Measurements from ENCODE around the gene IGF1.

The IGF1 gene

GRCh38 chr12:102426599-102427542 lies 53.5 kb downstream of the IGF1 start:
- no peak for DNase-seq (ENCODE audit: low spot score)

- DNase-seq (ENCODE audit: low spot score): no peak
Observed at GRCh38 chr12:102425109-102426039, 55.0 kb downstream of the IGF1 start.

DNA sequence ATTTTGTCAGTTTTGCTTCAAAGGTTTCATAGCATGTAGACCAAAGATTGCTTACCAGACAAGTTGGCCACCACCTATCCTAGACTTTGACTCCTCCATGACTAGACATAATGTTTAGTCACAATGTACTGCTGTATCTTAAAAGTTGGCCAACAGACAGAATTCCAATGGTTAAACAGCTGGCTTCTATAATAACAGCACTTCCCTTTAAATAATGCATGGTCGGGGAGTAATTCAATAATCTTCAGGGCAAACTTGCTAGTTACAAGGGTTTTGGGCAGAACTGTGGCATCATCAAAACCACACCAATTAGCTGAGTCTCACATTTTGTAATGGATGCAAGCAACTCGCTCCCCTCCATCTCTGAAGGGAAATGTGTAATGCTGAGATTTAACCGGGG lies 56.9 kb downstream of the IGF1 start:
- DNase-seq (ENCODE audit: low spot score): no peak

DNA sequence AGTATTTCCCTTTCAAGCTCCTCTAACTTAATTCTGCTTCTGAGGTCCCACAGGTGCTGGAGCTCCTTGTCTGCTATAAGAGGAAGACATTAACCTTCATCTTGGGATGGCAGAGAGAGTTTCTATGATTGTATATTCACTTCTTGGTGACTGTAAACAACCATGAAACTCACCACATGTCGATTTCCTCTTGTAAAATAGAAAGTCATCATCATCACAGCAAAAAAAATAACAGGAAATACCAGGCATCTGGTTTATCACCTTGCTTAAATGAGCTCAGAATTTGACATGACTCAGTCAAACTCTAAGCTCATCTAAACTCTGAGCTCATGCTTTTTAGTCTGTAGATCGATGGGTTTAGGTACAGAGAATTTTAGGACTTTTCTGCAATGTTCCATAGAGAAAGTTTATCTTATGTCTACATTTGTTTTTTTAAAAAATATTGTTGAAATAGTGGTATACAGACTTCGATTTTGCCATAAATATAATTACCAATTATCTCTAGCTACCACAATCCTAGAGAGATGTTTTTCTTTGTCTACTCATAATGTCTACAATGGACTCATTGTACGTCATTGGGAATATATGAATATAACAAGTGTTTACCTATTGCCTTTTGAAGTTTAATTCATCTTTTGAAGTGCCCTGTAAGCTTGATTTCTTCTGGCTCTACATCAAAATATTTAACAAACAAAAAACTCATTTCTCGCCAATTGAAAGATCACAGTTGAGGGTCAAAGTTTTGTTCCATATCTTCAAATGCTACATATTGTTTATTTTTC lies 58.4 kb downstream of the IGF1 start:
- peak; percentile 39 for DNase-seq (ENCODE audit: low spot score)

- no peak for DNase-seq (ENCODE audit: low spot score)
Observed at GRCh38 chr12:102419094-102419764, 61.1 kb downstream of the IGF1 start.

DNA sequence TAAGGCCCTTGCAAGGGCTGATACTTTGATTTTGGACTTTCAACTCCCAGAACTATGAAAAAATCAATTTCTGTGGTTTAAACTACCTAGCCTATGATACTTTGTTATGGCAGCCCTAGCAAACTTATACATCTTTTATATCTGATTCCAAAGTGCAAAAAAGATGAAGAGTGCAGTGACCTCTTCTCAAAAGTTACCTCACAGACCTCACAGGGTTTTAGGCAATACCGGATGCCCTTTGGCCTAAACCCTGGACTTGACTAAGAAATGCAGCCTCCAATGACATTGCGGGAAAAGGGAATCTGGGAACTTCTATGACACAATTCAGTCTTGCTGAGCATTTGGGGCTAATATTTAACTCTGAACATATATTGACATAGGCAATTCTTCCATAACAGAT lies 63.3 kb downstream of the IGF1 start:
- DNase-seq (ENCODE audit: low spot score): no peak

- no peak for DNase-seq (ENCODE audit: low spot score)
Observed at GRCh38 chr12:102415515-102415914, 64.8 kb downstream of the IGF1 start.

DNA sequence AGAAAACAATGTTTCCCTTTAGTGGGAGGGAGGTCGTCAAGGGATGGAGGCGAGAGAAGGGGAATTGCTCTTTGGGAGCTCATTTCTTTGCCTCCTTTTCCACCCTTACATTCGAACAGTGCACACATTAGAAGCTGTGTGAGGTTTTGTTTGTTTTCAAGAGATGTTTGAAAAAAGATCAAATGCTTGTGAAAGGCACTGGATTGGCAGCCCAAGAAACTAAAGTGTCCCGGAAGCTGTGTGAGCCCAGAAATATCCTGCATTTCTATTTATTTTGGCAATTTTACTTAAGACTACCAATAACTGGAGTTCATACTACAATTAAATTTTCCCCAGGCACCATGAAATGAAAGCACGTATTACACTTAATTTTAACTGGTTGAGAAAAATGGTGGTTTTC lies 67.0 kb downstream of the IGF1 start:
- DNase-seq (ENCODE audit: low spot score): no peak

DNA sequence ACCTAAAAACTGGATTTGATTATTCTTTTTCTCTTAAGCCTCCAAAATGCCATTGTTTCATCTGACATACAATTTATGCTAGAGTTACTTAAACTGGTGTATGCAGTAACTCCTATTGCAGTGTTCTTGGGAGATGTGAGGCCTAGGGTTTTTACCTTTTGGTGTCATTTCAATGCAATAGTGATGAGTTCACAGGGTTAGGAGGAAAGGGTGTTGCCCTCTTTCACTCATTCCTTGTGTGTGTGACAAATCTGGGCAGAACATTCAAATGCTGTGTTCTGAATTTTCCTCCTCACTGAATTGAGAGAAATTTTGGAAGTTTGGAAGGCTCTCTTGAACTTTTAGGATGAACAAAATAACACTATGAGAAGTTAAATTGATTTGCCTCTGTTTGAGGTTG lies 69.9 kb downstream of the IGF1 start:
- DNase-seq (ENCODE audit: low spot score): no peak

GRCh38 chr12:102408487-102409297 lies 71.7 kb downstream of the IGF1 start:
- DNase-seq (ENCODE audit: low spot score): no peak

- peak; percentile 31 for DNase-seq (ENCODE audit: low spot score)
Observed at GRCh38 chr12:102407776-102408486, 72.4 kb downstream of the IGF1 start.

- DNase-seq (ENCODE audit: low spot score): no peak
Observed at GRCh38 chr12:102406033-102406584, 74.3 kb downstream of the IGF1 start.

DNA sequence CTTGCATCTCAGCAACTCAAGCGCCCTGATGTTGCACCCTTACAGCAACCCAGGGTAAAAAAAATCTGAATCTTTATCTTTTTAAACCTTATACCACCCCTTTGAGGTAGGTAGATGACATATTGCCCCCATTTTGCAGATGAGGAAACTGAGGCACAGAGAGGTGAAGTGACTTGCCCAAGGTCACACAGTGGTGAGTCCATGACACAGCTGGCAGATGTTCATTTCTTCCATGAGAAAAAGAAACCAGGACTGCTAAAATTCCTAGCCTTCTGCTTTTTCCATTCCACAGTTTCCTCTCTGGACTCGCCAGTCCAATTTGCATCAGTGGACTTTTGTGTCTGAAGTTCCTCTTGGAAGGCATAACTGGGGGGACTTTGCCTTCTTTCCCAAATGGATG lies 79.3 kb downstream of the IGF1 start:
- no peak for DNase-seq (ENCODE audit: low spot score)

- no peak for DNase-seq (ENCODE audit: low spot score)
Observed at GRCh38 chr12:102399653-102400052, 80.7 kb downstream of the IGF1 start.

- DNase-seq (ENCODE audit: low spot score): no peak
Observed at GRCh38 chr12:102396276-102396675, 84.1 kb downstream of the IGF1 start.

- DNase-seq (ENCODE audit: low spot score): no peak
Observed at GRCh38 chr12:102394200-102394599, 86.2 kb downstream of the IGF1 start.

- DNase-seq (ENCODE audit: low spot score): no peak
Observed at GRCh38 chr12:102390068-102390467, 90.3 kb downstream of the IGF1 start.

DNA sequence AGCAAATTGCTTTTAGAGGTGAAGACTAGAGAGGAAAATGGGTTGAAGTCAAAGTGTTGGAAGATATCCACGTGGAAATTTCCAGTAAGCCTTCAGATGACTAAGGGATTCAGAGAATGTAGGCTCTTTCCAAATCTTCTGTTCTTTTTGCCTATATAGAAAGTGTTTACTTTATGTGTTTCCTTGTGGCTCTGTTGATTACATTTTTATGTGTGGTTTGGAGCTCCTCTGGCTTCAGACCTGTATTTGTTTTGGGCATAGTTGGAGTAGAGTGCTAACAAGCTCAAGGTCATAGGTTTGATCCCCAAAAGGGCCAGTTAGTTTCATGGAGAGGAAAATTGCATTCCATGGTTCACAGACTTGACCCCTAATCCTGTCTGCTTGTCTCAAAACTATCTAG lies 91.9 kb downstream of the IGF1 start:
- DNase-seq (ENCODE audit: low spot score): no peak

- no peak for DNase-seq (ENCODE audit: low spot score)
Observed at GRCh38 chr12:102385343-102385742, 95.0 kb downstream of the IGF1 start.
